Kidney capillary endothelial cell (primary cell): ENCODE measurements around the gene CLIC6.
A peak's percentile ranks its signal among the peaks of the same experiment; 100 is the strongest.

Experiments used
- DNase-seq: peaks from one replicate; pipeline ENCODE4 v3.0.0-alpha.2; 2018; ENCODE audit warnings: low spot score

The CLIC6 gene

GRCh38 chr21:34728479-34728878, 59.7 kb downstream of the CLIC6 start:
- no peak for DNase-seq

- no peak for DNase-seq
These were observed 61.4 kb downstream of the CLIC6 start for GRCh38 chr21:34730194-34730593.

- no peak for DNase-seq
These were observed 62.1 kb downstream of the CLIC6 start for GRCh38 chr21:34730756-34731445.

DNA sequence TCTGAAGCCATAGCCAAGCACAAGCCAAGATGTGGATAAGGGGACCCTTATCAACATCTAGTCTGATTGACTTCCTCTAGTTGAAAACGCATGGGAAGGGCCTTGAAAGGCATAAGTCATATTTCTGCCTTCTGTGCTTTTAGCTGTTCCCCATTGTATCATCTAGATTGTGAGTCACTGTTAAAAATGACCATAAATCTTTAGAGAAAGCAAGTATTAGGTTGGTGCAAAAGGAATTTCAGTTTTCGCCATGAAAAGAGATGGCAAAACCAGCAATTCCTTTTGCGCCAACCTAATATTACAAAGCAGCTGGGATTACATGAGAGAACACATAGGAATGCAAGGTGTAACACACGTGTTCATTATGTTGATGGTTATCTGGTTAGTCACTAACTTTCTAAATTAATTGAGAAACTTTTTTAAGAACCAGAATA, 63.6 kb downstream of the CLIC6 start:
- no peak for DNase-seq

DNA sequence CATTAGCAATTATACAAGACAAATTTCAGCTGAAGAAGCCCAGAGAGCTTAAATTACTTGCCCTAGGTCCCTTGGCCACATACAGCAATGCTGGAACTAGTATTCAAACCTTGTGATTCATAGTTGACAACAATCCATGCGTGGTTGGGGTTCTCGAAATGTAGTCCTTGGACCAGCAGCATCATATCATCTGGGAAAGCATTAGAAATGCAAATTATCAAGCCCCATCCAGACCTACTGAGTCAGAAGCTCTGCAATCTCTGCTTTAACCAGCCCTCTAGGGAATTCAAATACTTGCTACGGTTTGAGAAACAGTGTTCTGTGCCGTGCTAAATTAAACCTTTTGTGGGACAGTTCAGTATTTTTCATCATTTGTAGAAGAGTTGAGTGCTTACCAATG, 65.1 kb downstream of the CLIC6 start:
- DNase-seq, result no peak

DNA sequence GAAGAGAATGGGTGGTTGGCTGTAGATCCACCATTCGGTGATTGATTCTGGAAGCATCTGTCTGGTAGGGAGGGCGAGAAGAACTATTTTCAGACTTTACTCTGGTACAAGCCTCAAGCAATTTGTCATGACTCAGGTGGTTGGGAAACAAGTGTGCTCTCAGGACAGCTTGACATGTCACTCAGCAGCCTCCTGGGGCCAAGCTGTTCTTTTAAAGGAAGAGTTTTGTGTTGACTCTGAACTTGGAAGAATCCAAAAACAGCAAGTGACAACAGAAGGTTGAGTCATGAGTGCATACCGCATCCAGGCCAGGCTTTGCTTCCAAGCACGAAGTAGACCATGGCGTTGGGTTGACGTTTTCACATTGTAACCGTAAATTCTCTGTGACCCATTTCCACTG, 65.9 kb downstream of the CLIC6 start:
- no peak for DNase-seq

DNA sequence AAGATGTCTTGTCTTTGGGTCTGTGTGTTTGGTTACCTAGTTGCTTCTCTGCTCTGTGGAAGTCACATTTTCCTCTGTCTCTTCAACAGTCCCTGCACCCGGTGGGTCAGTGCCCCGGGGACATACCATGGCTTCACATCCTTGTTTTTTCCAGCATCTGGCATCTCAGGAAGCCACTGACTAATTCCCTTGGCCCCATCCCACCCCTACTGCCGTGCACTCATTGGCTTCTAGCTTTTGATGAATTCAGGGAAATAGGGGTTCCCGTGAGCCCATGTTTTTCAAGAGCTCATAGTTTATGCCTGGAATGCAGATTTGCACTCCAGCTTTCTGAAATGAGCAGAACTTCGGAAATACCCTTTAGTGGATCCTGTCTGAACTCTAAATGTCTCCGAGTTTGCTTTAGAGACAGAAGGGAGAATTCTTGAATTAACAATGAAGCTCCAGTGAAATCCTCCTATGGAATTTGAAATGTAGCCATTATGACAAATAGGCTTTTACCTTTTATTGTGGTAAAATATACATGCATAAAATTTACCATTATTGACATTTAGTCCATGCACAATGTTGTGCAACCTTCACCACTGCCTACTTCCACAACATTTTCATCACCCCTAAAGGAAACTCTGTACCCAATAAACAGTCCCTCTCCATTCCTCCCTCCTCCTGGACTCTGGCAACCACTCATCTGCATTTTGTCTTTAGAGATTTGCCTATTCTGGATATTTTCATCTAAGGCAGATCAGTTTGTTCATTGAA, 67.5 kb downstream of the CLIC6 start:
- no peak for DNase-seq

- no peak for DNase-seq
These were observed 68.3 kb downstream of the CLIC6 start for GRCh38 chr21:34737115-34737514.

GRCh38 chr21:34740198-34740597, 71.4 kb downstream of the CLIC6 start:
- DNase-seq, result no peak

DNA sequence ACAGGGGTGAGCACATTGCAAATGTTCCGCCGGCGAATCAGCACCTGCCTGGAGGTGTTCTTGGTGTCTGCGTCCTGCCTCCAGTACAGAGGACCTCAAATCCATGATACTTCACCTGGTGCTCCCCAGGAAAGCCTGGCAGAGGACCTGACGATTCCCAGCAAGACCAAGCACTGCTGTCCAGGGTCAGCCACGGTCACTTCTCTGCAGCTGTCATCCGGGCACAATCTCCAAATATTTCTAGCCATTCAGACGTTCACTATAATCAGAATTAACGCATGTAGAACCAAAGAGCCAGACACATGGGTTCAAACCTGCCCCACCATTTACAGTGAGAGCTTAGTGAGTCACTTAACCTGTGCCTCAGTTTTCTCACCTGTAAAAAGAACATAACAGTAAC, 74.5 kb downstream of the CLIC6 start:
- no peak for DNase-seq

DNA sequence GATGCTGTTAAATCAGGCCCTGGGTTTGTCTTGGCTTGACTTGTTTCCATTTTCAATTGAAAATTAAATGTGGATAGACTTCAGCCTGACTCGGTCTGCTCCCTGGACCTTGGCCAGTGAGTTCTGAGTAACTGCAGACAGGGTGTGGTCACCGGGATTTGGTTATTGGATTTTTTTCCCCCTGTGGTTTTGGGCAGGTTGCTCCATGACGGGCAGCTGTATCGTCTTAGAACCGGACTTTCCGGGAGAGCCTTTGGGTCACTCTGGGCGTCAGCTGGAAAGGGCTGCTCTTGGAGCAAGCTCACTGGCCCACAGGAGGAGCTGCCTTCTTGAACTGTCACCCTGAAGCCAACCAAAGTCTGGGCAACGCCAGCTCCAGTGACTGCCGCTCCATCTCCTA, 75.0 kb downstream of the CLIC6 start:
- no peak for DNase-seq

- no peak for DNase-seq
These were observed 76.0 kb downstream of the CLIC6 start for GRCh38 chr21:34744801-34745200.

GRCh38 chr21:34745557-34746255, 76.9 kb downstream of the CLIC6 start:
- peak; percentile 82 for DNase-seq

DNA sequence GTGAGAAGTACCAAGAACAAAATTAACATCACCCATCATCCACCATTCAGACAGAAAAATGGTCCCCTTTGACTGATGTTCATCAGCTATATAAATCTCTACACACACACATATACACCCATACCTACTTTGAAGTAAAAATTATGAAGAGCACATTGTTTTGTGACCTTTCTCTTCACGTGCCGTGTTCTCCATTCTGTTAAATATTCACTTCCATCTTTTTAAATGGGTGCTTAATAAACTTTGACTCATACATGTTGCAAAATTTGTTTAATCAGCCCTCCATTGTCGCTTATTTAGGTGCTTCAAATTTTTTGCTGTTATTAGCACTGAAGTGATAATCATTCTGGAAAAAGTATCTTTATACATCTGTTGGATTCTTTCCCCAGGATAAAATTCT, 80.1 kb downstream of the CLIC6 start:
- no peak for DNase-seq

- no peak for DNase-seq
These were observed 86.2 kb downstream of the CLIC6 start for GRCh38 chr21:34754690-34755647.

DNA sequence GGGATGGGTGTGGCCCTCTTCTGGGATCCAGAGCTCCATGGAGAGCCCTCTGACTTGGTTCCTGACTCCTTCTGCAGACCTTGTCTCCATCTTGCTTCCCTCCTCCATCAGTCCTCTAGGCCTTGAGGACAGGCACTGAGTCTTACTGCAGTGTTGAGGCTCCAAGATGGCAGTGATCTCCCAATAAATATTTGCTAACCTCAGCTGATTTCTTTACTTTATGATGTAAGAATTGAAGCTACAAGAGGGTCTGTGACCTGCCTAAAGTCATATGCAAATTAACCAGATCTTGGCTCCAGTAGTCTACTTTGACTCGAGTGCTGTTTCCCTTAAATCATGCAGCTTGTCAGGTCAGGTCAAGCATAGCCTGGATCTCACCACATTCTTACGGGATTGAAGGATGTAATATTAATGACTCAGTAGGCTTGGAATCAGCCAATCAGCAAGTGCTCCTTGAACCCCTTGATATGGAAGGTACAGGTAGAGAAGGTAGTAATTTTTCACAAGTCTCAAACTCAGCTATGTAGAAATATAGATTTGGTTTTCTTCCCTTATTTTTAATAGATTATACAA, 93.0 kb downstream of the CLIC6 start:
- no peak for DNase-seq

- no peak for DNase-seq
These were observed 94.0 kb downstream of the CLIC6 start for GRCh38 chr21:34762786-34763185.

DNA sequence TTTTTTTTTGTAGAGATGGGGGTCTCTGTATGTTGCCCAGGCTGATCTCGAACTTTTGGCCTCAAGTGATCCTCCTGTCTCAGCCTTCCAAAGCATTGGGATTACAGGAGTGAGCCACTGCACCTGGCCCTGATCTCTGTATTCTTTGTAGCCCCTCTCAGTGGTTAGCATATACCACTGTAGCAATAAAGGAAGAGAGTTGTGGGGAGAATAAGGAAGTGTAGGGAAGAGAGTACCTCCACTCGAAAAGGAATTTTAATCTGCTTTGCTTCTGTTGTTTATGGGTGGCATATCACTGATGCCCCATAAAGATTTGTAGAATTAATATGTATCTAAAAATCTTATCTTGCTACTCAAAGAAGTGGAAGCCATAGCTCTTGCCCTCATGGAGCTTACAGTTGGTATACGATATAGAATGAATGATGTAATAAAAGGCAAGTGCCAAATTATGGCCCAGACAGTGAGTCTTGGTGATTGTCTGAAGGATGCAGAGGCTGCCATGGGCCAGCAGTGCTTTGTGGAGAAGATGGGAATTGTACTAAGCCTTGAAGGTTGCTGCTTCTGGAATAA, 96.0 kb downstream of the CLIC6 start:
- DNase-seq, result no peak

- no peak for DNase-seq
These were observed 96.8 kb downstream of the CLIC6 start for GRCh38 chr21:34765619-34766018.

GRCh38 chr21:34766862-34767261, 98.1 kb downstream of the CLIC6 start:
- no peak for DNase-seq
